ENCODE measurements around the gene PKHD1. TPM values are rescaled to one million over a fixed set of nuclear protein-coding genes. Genes with fewer than 3 reads are reported as not detected.

PKHD1 gene
- total RNA-seq, 1 donor from 2014 or later: 0.03 TPM

GRCh38 chr6:51718533-51718932 lies 368.9 kb downstream of the PKHD1 start:
- no peaks in the 10 kb centered on the region for H3K36me3 Mint-ChIP-seq (ENCODE audit: low read depth, unreplicated experiment)
- no peak for DNase-seq (ENCODE audit: low spot score)
- no peaks in the 10 kb centered on the region for H3K27me3 Mint-ChIP-seq (ENCODE audit: unreplicated experiment)
- no peak for TF ChIP-seq CTCF (IDR thresholded peaks at IDR 0.05; ENCODE audit: unreplicated experiment)
- H3K9me3 Mint-ChIP-seq (ENCODE audit: unreplicated experiment): no peaks in the 10 kb centered on the region
- no peak overlapping the region for H3K4me3 Mint-ChIP-seq (ENCODE audit: unreplicated experiment)
- H3K4me1 Mint-ChIP-seq (ENCODE audit: unreplicated experiment): no peaks in the 10 kb centered on the region
- no peak overlapping the region for H3K27ac Mint-ChIP-seq (ENCODE audit: unreplicated experiment)

- H3K36me3 Mint-ChIP-seq (ENCODE audit: low read depth, unreplicated experiment): no peaks in the 10 kb centered on the region
- no peak for DNase-seq (ENCODE audit: low spot score)
- H3K27ac Mint-ChIP-seq (ENCODE audit: unreplicated experiment): no peak overlapping the region
- no peaks in the 10 kb centered on the region for H3K27me3 Mint-ChIP-seq (ENCODE audit: unreplicated experiment)
- H3K9me3 Mint-ChIP-seq (ENCODE audit: unreplicated experiment): no peaks in the 10 kb centered on the region
- H3K4me1 Mint-ChIP-seq (ENCODE audit: unreplicated experiment): no peaks in the 10 kb centered on the region
- TF ChIP-seq CTCF (IDR thresholded peaks at IDR 0.05; ENCODE audit: unreplicated experiment): no peak
- H3K4me3 Mint-ChIP-seq (ENCODE audit: unreplicated experiment): no peak overlapping the region
Measured at GRCh38 chr6:51717477-51717876, 369.9 kb downstream of the PKHD1 start.

GRCh38 chr6:51711876-51712275 lies 375.5 kb downstream of the PKHD1 start:
- Mint-ChIP-seq H3K27me3 (ENCODE audit: unreplicated experiment) (no peaks in the 10 kb centered on the region), H3K36me3 (ENCODE audit: low read depth, unreplicated experiment) (no peaks in the 10 kb centered on the region), H3K9me3 (ENCODE audit: unreplicated experiment) (no peaks in the 10 kb centered on the region), H3K27ac (ENCODE audit: unreplicated experiment) (no peak overlapping the region), H3K4me1 (ENCODE audit: unreplicated experiment) (peaks cover 8% of the 10 kb centered on the region), H3K4me3 (ENCODE audit: unreplicated experiment) (no peak overlapping the region)
- no peak for DNase-seq (ENCODE audit: low spot score)
- TF ChIP-seq CTCF (IDR thresholded peaks at IDR 0.05; ENCODE audit: unreplicated experiment): no peak

GRCh38 chr6:51706086-51706485 lies 381.3 kb downstream of the PKHD1 start:
- no peaks in the 10 kb centered on the region for H3K27me3 Mint-ChIP-seq (ENCODE audit: unreplicated experiment)

More at GRCh38 chr6:51706086-51706485, 381.3 kb downstream of the PKHD1 start:
- TF ChIP-seq CTCF (IDR thresholded peaks at IDR 0.05; ENCODE audit: unreplicated experiment): no peak
- Mint-ChIP-seq H3K36me3 (ENCODE audit: low read depth, unreplicated experiment) (no peaks in the 10 kb centered on the region), H3K27ac (ENCODE audit: unreplicated experiment) (no peak overlapping the region), H3K9me3 (ENCODE audit: unreplicated experiment) (no peaks in the 10 kb centered on the region), H3K4me1 (ENCODE audit: unreplicated experiment) (peaks cover 3% of the 10 kb centered on the region), H3K4me3 (ENCODE audit: unreplicated experiment) (no peak overlapping the region)
- no peak for DNase-seq (ENCODE audit: low spot score)

Data from endothelial cell (in vitro differentiated cells).